Measurements from ENCODE around the gene FMNL2.

DNA sequence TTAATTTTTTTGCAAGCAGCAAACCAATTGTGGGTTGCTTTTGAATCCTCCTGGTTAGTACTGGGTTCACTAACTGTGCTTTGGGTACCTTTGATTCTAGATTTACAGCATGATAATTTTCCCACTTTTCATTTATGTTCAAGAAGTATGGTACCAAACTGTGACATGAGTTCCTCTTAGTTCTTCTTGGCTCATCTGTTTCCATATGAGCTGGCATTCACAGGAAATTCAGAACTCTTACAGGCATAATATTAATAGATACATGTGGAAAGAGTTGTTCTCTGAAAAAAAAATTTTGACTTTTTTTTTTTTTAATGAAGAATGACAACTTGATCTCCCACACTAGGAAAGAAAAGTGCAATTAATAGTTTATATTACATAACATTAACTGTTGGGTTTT lies 59.4 kb downstream of the FMNL2 start:
- TF ChIP-seq, protein P1, sequence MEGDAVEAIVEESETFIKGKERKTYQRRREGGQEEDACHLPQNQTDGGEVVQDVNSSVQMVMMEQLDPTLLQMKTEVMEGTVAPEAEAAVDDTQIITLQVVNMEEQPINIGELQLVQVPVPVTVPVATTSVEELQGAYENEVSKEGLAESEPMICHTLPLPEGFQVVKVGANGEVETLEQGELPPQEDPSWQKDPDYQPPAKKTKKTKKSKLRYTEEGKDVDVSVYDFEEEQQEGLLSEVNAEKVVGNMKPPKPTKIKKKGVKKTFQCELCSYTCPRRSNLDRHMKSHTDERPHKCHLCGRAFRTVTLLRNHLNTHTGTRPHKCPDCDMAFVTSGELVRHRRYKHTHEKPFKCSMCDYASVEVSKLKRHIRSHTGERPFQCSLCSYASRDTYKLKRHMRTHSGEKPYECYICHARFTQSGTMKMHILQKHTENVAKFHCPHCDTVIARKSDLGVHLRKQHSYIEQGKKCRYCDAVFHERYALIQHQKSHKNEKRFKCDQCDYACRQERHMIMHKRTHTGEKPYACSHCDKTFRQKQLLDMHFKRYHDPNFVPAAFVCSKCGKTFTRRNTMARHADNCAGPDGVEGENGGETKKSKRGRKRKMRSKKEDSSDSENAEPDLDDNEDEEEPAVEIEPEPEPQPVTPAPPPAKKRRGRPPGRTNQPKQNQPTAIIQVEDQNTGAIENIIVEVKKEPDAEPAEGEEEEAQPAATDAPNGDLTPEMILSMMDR (IDR thresholded peaks at IDR 0.05), result no peak
- TF ChIP-seq POLR2AphosphoS5 (IDR thresholded peaks at IDR 0.05) (no peak), POLR2A (IDR thresholded peaks at IDR 0.05) (no peak), EP300 (IDR thresholded peaks at IDR 0.05) (no peak)

All from stomach (tissue), 4 donors.